GM19328 (cell line): ENCODE measurements around the gene CREB5.
"Not testable (repeated sequence)": the region's sequence is repeated elsewhere in the genome, so short reads cannot be mapped to it uniquely, and the experiment has no call there.

Experiments used
- ATAC-seq: cut with Tn5 transposase; IDR thresholded peaks from one replicate; pipeline ENCODE4 v1.9.1; 2021; ENCODE audit warnings: mild to moderate bottlenecking, moderate library complexity; ENCODE audit not compliant: unreplicated experiment

CREB5 gene

GRCh38 chr7:28573059-28573553 lies 160.8 kb downstream of the CREB5 start:
- no peak for ATAC-seq

- peak; percentile 35 for ATAC-seq
Measured at GRCh38 chr7:28573651-28574301, 161.5 kb downstream of the CREB5 start.

- ATAC-seq, result no peak
Measured at GRCh38 chr7:28575241-28575643, 162.9 kb downstream of the CREB5 start.

GRCh38 chr7:28576656-28577055 lies 164.3 kb downstream of the CREB5 start:
- ATAC-seq, result no peak

- no peak for ATAC-seq
Measured at GRCh38 chr7:28579571-28579970, 167.3 kb downstream of the CREB5 start.

GRCh38 chr7:28580665-28581064 lies 168.3 kb downstream of the CREB5 start:
- ATAC-seq, result no peak

GRCh38 chr7:28581351-28581750 lies 169.0 kb downstream of the CREB5 start:
- ATAC-seq, result no peak

GRCh38 chr7:28582226-28582625 lies 169.9 kb downstream of the CREB5 start:
- no peak for ATAC-seq

GRCh38 chr7:28584235-28584634 lies 171.9 kb downstream of the CREB5 start:
- ATAC-seq, result no peak

- ATAC-seq, result no peak
Measured at GRCh38 chr7:28586736-28587135, 174.4 kb downstream of the CREB5 start.

- ATAC-seq, result no peak
Measured at GRCh38 chr7:28587211-28587610, 174.9 kb downstream of the CREB5 start.

GRCh38 chr7:28588602-28589001 lies 176.3 kb downstream of the CREB5 start:
- ATAC-seq, result no peak

- ATAC-seq, result no peak
Measured at GRCh38 chr7:28591041-28591674, 178.8 kb downstream of the CREB5 start.

- no peak for ATAC-seq
Measured at GRCh38 chr7:28591725-28592349, 179.5 kb downstream of the CREB5 start.

- no peak for ATAC-seq
Measured at GRCh38 chr7:28592861-28593260, 180.5 kb downstream of the CREB5 start.

GRCh38 chr7:28595076-28595475 lies 182.8 kb downstream of the CREB5 start:
- no peak for ATAC-seq

- ATAC-seq, result no peak
Measured at GRCh38 chr7:28595801-28596200, 183.5 kb downstream of the CREB5 start.

- no peak for ATAC-seq
Measured at GRCh38 chr7:28596245-28596935, 184.1 kb downstream of the CREB5 start.

- no peak for ATAC-seq
Measured at GRCh38 chr7:28597284-28597683, 185.0 kb downstream of the CREB5 start.

GRCh38 chr7:28598037-28598436 lies 185.7 kb downstream of the CREB5 start:
- ATAC-seq, result not testable (repeated sequence)

- ATAC-seq, result no peak
Measured at GRCh38 chr7:28598586-28598985, 186.3 kb downstream of the CREB5 start.

- ATAC-seq, result no peak
Measured at GRCh38 chr7:28599411-28599810, 187.1 kb downstream of the CREB5 start.
